Measurements from ENCODE around the gene CGNL1.

The CGNL1 gene

DNA sequence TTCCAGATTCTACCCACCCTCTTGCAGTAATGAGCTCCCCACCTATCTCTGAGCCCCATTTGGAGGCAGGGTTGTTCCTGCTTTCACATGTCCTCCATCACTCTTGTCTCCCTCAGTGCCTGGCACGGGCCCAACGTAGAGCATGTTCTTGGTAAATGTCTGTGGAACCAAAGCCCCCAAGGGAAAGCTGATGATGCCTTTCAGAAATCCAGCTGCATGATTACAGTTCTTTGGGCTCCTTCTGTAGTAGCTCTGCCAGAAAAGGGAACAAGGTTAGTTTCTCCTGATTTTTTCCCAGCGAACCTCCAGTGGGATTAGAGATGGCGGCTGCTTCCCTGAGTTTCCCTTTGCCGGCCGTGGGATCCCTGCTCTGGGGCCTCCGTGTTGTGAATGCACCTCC lies 39.3 kb downstream of the CGNL1 start:
- Histone ChIP-seq H4K20me1 (ENCODE audit: insufficient read depth, low read length) (no peaks in the 10 kb centered on the region), H3K9me3 (ENCODE audit: low read length) (no peaks in the 10 kb centered on the region), H2AFZ (ENCODE audit: low read length) (no peak overlapping the region), H3F3A (ENCODE audit: insufficient read depth, low read length) (no peaks in the 10 kb centered on the region), H3K9me2 (ENCODE audit: low read depth, low read length) (no peaks in the 10 kb centered on the region), H3K36me3 (ENCODE audit: insufficient read depth, low read length) (no peaks in the 10 kb centered on the region), H3K27ac (ENCODE audit: low read depth, low read length, poor library complexity, severe bottlenecking) (no peak overlapping the region), H3K4me3 (ENCODE audit: low read depth, low read length, poor library complexity, severe bottlenecking) (no peak overlapping the region), H3K27me3 (ENCODE audit: insufficient read depth, low read length) (no peaks in the 10 kb centered on the region), H3K9ac (ENCODE audit: low read length) (no peak overlapping the region), H3K4me2 (ENCODE audit: low read length) (no peak overlapping the region), H3K79me2 (ENCODE audit: insufficient read depth, low read length) (no peaks in the 10 kb centered on the region), H3K4me1 (ENCODE audit: insufficient read depth, low read length, severe bottlenecking) (no peaks in the 10 kb centered on the region)
- TF ChIP-seq, protein P1, sequence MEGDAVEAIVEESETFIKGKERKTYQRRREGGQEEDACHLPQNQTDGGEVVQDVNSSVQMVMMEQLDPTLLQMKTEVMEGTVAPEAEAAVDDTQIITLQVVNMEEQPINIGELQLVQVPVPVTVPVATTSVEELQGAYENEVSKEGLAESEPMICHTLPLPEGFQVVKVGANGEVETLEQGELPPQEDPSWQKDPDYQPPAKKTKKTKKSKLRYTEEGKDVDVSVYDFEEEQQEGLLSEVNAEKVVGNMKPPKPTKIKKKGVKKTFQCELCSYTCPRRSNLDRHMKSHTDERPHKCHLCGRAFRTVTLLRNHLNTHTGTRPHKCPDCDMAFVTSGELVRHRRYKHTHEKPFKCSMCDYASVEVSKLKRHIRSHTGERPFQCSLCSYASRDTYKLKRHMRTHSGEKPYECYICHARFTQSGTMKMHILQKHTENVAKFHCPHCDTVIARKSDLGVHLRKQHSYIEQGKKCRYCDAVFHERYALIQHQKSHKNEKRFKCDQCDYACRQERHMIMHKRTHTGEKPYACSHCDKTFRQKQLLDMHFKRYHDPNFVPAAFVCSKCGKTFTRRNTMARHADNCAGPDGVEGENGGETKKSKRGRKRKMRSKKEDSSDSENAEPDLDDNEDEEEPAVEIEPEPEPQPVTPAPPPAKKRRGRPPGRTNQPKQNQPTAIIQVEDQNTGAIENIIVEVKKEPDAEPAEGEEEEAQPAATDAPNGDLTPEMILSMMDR (IDR thresholded peaks at IDR 0.05; ENCODE audit: low read length): no peak
- no peak for TF ChIP-seq EZH2 (IDR thresholded peaks at IDR 0.05; ENCODE audit: borderline replicate concordance, low read length)

DNA sequence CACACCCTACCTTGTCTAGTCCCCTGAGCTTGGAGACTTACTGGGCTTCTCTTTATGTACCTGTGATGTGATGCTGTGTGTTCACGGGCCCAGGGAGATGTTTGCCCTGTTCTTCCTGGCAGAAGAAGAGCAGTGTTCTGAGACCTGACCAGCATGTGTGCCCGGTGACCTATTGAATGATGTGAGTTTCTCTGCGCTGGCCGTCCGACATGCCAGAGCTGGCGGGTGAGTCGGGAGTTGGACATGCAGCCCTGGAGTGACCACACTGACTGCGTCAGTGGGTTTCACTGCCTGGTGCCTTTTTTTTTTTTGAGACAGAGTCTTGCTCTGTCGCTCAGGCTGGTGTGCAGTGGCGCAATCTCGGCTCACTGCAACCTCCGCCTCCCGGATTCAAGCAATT lies 42.3 kb downstream of the CGNL1 start:
- TF ChIP-seq EZH2 (IDR thresholded peaks at IDR 0.05; ENCODE audit: borderline replicate concordance, low read length): no peak
- TF ChIP-seq, protein P1 (IDR thresholded peaks at IDR 0.05; ENCODE audit: low read length): no peak
- H3K9me2 ChIP-seq (ENCODE audit: low read depth, low read length): no peaks in the 10 kb centered on the region
- H3F3A ChIP-seq (ENCODE audit: insufficient read depth, low read length): no peaks in the 10 kb centered on the region
- no peaks in the 10 kb centered on the region for H3K36me3 ChIP-seq (ENCODE audit: insufficient read depth, low read length)
- no peaks in the 10 kb centered on the region for H3K9me3 ChIP-seq (ENCODE audit: low read length)
- H3K4me1 ChIP-seq (ENCODE audit: insufficient read depth, low read length, severe bottlenecking): no peaks in the 10 kb centered on the region
- no peaks in the 10 kb centered on the region for H3K27me3 ChIP-seq (ENCODE audit: insufficient read depth, low read length)
- no peak overlapping the region for H3K4me2 ChIP-seq (ENCODE audit: low read length)
- H2AFZ ChIP-seq (ENCODE audit: low read length): no peak overlapping the region
- H4K20me1 ChIP-seq (ENCODE audit: insufficient read depth, low read length): no peaks in the 10 kb centered on the region
- no peak overlapping the region for H3K27ac ChIP-seq (ENCODE audit: low read depth, low read length, poor library complexity, severe bottlenecking)
- H3K4me3 ChIP-seq (ENCODE audit: low read depth, low read length, poor library complexity, severe bottlenecking): no peak overlapping the region
- H3K9ac ChIP-seq (ENCODE audit: low read length): no peak overlapping the region
- H3K79me2 ChIP-seq (ENCODE audit: insufficient read depth, low read length): no peaks in the 10 kb centered on the region

DNA sequence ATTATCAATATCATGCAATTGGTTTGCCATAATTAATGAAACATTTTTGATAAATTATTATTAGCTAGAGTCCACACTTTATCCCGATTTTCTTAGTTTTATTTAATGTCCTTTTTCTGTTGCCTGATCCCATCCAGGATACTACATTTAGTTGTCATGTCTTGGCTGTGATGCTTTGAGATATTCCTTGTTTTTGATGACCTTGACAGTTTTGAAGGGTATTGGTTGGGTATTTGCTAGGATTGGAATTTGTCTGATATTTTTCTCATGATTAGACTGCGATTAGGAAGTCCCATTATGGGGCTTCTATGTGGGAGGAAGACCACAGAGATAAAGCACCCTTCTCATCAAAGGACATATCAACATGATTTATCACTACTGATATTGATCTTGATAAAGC lies 43.0 kb downstream of the CGNL1 start:
- Histone ChIP-seq H3K36me3 (ENCODE audit: insufficient read depth, low read length) (no peaks in the 10 kb centered on the region), H2AFZ (ENCODE audit: low read length) (no peak overlapping the region), H3K4me2 (ENCODE audit: low read length) (no peak overlapping the region), H3K27ac (ENCODE audit: low read depth, low read length, poor library complexity, severe bottlenecking) (no peak overlapping the region), H3K4me3 (ENCODE audit: low read depth, low read length, poor library complexity, severe bottlenecking) (no peak overlapping the region), H3K9me3 (ENCODE audit: low read length) (no peaks in the 10 kb centered on the region), H3F3A (ENCODE audit: insufficient read depth, low read length) (no peaks in the 10 kb centered on the region), H4K20me1 (ENCODE audit: insufficient read depth, low read length) (no peaks in the 10 kb centered on the region), H3K27me3 (ENCODE audit: insufficient read depth, low read length) (no peaks in the 10 kb centered on the region; the same call in 1 of the 2 replicates), H3K79me2 (ENCODE audit: insufficient read depth, low read length) (no peaks in the 10 kb centered on the region), H3K9me2 (ENCODE audit: low read depth, low read length) (no peaks in the 10 kb centered on the region), H3K9ac (ENCODE audit: low read length) (no peak overlapping the region), H3K4me1 (ENCODE audit: insufficient read depth, low read length, severe bottlenecking) (no peaks in the 10 kb centered on the region)
- TF ChIP-seq, protein P1 (IDR thresholded peaks at IDR 0.05; ENCODE audit: low read length): no peak
- TF ChIP-seq EZH2 (IDR thresholded peaks at IDR 0.05; ENCODE audit: borderline replicate concordance, low read length): no peak
